ENCODE data around the gene MRPS18A.
A peak's percentile ranks its signal among the peaks of the same experiment; 100 is the strongest.
"Not testable (repeated sequence)": the region's sequence is repeated elsewhere in the genome, so short reads cannot be mapped to it uniquely, and the experiment has no call there.

Gene MRPS18A

DNA sequence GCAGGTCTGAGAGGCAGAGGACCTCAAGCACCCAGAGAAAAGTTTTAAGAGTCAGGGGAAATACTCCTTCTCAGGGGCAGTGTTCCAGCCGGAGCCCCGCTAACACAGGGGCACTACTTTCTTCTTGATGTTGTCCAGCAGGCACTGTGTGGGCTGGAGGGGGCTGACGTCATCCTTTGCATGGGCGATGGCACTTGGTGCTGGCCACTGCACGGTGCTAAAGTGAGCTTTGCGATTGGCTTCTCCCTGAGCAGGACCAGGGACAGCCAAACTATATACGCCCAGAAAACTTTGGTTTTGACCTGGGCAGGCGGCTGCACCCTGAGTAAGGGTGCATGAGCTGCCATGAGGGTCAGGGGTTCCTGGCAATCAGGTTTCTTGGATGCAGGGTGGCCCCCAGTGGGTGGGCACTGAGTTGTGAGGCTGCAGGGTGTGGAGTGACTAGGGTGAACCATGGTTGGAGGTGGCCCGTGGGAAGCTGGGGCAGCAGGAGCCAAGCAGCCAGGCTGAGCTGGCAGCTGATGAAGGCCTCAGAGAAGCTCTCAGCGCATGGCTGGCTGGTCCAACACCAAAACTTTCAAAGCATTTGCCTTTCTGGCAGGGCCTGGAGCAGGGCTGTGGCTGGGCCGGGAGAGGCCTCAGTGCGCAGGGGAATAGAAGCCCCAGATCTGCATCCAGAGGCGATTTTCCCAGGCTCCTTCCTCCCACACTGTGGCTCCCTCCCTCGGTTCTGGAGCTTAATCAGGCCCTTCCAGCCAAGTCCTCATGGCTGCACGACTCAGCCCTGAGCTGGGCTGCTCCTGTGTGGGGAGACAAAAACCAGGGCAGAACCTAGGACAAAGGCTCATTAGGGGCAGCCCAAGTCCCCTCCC, 18.3 kb downstream of the MRPS18A start:
- DNase-seq = no peak

DNA sequence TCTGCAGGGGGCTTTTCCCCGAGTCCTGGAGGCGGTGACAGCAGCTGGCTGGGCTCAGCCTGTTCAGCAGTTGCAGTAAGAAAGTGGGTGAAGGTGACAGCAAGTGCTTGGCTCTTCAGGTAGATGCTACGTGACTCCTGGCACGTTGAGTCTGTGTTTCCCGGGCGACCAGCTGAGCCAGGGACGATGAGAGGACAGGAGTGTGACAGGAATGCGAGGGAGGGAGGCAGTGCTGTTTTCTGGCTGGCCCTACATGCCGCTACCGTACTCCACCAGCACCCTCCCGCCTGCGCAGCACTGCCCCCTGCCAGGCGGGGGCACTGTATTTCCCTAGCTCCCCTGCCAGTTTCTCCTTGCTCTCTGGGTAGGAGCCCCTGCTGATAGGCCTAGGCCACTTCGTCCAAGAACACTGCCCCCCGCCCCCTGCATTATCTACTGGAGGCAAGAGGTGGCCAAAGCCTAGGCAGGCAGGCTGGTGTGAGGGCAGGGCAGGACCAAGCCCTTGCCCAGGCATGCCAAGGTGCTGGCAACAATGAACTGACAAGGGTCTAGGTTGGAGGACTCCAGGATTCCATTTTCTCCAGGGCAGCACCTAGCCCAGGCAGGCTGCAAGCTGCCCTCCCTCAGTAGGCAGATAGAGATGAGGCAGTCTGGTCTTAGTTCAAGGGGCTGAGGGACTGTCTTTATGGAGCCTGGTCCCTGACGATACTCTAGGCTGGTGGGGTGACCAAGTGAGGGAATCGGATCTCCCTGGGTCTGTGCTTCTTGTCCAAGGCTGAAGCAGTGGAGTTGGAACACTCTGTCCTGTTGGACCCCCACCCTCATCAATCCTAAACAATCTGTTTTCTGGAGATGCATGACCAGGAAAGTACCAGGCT, 19.2 kb downstream of the MRPS18A start:
- DNase-seq = peak in 1 of 2 experiments; percentile 31

DNA sequence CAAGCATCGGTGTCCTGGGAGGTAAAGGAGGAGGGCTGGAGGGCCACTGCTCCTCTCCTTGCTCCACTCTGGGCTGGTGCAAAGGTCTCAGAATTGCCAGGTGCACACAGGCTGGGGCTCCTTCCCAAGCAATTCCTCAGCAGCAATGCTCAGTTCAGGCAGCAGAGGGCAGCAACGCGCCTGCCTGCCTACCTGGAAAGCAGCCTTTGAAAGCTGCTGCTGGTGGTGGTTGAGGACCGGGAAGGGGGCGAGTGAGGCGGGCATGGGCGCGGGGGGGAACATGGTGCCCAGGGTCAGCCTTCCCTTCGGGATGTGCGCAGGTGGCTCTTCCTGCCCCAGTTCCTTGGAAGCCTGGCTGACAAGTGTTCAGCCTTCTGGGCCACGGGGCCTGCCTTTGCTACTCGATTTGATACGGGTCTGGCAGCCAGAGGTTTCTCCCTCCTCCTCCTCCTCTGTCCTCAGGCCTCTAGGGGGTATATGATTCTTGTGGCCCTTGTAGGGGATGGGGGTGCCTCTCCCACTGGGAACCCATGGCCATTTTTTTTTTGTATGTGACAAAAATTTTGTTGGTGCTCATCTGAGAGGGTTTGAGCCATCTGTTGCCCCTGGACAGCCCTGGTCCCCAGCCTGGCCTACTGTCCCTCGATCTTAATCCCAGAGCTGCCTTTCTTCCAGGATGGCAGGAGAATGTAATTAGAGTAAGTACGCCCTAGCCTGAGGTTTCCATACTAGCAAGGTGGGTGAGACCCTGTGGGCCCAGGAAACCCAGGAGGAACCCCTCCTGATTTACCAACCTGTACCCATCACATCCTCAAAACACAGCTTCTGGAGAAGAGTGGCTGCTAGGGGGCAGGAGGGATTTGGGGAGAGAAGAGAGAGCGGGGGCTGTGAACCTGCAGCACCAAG, 20.1 kb downstream of the MRPS18A start:
- peak; percentile 79 to 83 for DNase-seq

DNA sequence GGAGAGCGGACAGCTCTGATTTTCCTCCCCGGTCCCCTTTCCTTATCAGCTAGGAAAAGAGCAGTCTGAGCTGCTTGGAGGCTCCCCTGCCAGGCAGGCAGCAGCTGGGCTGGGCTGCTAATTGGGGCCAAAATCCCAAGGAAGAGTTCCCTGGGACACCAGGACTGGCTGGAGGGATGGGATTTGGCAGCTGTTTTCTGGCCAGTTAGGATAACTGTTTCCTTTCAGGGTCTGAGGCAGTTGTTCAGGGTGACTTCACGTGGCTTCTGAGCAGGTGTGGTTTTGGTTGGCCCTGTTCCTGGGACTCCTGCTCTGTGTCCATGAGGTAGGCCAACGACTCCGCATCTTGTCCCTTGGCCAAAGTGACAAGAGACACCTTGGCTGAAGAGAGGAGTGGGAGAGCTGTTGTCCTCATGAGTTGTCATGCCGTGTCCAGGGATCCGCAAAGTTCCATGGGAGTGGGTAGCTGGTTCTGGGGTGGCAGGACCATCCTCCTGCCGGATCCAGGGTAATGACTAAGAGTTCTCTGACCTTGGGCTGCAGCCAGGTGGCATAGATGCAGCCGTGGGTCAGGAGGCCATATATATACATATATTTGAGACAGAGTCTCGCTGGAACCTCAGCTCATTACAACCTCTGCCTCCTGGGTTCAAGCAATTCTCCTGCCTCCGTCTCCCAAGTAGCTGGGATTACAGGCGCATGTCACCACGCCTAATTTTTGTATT, 21.2 kb downstream of the MRPS18A start:
- no peak for DNase-seq

DNA sequence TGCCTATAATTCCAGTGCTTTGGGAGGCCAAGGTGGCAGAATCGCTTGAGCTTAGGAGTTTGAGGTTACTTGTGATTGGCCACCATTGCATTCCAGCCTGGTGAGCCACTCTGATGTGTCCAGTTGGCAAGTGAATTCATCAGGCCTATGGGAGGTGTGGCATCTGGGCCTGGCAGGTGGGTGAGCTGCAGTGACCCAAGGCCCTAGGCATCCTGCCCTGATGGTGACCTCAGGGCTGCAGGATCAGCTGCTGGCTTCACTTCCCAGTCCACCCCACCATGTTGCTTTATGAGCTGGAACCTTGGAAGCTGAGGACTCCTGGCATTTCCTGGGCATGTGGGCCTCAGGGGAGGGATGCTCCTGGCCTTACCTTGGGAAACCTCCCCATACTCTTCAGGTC, 22.2 kb downstream of the MRPS18A start:
- DNase-seq = no peak

DNA sequence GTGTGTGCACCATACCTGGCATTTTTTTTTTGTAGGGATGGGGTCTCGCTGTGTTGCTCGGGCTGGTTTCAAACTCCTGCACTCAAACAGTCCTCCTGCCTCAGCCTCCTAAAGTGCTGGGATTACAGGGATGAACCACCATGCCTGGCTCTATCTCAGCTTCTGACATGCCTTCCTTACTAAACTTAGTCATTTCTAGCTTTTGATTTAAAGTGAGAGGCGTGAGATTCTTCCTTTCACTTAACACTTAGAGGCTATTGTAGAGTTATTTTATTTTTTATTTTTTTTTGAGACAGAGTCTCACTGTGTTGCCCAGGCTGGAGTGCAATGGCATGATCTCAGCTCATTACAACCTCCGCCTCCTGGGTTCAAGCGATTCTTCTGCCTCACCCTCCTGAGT, 24.6 kb downstream of the MRPS18A start:
- DNase-seq = not testable (repeated sequence)

DNA sequence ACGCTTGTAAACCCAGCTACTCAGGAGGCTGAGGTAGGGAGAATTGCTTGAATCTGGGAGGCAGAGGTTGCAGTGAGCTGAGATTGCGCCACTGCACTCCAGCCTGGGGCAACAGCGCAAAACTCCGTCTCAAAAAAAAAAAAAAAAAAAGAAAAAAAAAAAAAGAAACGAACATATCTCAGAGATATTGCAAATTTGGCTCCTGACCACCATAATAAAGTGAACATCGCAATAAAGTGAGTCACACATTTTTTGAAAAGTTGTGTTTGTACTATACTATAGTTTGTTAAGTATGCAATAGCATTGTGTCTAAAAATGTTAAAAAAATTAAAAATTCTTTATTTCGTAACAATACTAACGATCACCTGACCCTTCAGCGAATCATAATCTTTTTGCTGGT, 29.4 kb downstream of the MRPS18A start:
- no peak for DNase-seq

DNA sequence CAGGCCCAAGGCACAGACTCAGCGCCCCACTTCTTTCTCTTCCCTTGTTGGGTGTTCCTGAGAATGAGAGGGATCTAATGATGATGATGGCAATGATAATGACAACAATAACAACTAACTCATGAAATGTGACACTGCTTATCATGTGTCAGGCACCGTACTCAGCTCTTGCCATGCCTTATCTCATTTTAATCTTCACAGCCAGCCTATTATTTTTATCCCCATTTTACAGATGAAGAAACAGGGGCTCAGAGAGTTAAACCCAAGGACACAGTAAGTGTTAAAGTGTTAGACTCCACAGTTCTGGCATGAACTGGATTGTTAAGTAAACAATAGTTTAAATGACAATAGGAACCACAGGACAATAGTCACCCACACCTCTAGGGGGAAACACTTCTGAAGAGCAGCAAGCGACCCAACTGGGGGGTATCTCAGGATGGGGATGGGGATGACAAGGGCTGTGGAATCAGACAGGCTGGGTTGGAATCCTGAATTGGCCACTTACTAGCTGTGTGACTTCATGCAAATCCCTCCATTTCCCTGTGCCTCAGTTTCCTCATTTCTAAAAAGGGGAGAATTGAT, 30.3 kb downstream of the MRPS18A start:
- no peak for DNase-seq

DNA sequence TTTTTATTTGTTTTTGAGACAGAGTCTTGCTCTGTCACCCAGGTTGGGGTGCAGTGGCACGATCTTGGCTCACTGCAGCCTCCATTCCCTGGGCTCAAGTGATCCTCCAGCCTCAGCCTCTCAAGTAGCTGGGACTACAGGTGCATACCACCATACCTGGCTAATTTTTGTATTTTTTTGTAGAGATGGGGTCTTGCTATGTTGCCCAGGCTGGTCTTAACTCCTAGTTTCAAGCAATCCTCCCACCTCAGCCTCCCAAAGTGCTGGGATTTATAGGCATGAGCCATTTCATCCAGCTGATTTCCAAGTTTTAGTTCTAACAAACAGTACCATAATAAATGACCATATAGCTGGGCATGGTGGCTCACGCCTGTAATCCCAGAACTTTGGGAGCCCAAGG, 34.8 kb downstream of the MRPS18A start:
- not testable (repeated sequence) for DNase-seq

DNA sequence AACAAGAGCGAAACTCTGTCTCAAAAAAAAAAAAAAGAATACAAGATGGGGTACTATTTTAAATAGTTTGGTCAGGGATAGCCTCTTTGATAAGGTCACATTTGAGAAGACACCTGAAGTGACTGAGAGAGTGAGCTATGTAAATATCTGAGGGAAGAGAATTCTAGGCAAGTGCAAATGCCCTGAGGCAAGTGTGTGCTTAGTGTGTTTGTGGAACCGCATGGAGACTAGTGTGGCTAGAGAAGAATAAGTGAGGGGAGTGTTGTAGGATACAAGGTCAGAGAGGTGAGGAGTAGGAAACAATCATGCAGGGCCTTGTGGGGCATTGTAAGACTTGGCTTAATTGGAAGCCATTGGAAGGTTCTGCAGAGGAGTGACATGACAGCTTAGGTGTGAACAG, 39.3 kb downstream of the MRPS18A start:
- DNase-seq = no peak

DNA sequence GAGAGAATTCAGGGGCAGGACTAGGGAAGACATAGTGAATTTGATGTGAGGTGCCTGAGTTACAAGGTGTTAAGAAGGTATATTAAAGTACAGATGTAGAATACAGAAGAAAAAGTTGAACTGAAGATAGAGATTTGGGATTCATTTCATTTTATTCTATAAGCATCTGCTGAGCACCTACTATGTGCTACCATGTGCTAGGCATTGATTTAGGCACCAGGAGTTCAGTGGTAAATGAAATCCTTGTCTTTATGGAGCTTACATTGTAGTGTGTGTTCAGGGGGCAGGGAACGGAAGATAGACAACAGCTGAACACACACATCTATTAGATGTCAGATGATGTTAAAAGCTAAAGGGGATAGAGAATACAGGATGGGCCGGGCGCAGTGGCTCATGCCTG, 40.0 kb downstream of the MRPS18A start:
- DNase-seq = no peak

DNA sequence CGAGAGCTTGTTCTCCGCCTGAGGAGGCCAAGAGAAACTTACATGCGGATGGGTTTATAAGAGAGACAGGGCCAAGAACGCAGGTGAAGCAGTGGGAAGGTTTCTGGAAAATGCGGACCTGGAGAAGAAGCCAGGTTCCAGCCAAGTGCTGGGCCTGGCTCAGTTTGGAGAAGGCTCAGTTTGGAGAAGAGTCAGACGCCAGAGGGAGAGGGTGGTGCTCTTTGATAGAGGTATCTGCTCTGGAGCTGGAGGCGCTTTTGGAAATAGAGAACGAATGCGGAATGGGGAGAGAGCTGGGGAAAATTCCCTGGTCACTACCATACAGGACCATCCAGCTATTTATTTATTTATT, 42.0 kb downstream of the MRPS18A start:
- DNase-seq = no peak

DNA sequence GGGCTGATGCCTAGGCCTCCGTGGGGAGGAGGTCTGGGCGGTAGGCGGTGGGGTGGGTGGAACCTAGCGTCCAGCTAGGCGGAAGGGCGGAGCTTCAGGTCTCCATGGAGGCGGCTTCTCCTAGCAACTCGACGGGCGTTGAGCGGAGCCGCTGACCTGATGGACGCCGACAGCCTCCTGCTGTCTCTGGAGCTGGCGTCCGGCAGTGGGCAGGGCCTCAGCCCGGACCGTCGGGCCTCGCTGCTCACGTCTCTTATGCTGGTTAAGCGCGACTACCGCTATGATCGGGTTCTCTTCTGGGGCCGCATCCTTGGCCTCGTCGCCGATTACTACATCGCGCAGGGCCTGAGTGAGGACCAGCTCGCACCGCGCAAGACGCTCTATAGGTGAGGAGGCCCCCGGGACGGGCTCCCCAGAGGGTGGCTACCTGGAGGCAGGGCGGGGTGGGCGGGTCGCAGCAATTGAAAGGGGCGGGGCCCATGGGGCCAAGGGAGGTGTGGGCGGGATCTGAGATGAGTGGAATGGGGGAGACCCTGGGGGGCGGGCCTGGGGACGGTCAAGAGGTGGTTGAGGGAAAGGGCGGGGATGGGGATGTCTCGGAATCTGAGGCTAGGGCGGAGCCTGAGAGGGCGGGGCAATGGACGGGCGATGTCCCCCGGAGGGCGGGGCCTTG, 42.5 kb downstream of the MRPS18A start, which contains the start of gene RSPH9:
RSPH9 (plus strand) TSS at position 97 of the 673 bp plus-strand sequence; CDS start at position 160, 63 bp downstream.
- DNase-seq = peak; percentile 54 to 55

DNA sequence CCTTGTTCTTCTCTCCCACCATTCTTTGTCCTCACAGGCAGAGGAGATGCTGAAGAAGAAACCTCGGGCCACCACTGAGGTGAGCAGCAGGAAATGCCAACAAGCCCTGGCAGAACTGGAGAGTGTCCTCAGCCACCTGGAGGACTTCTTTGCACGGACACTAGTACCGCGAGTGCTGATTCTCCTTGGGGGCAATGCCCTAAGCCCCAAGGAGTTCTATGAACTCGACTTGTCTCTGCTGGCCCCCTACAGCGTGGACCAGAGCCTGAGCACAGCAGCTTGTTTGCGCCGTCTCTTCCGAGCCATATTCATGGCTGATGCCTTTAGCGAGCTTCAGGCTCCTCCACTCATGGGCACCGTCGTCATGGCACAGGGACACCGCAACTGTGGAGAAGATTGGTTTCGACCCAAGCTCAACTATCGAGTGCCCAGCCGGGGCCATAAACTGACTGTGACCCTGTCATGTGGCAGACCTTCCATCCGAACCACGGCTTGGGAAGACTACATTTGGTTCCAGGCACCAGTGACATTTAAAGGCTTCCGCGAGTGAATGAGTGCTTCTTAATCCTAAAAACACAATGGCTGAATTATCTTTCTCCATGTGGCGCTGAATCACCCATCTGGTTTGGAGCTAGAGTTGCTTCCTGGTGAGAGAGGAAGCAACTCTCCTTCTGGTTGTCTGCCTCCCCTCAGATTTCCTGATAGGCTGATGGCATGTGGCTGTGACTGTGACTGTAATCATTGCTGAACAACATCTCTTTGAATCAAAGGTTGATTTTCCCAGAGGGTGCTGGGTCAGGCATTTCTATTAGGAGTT, 47.4 kb downstream of the MRPS18A start:
- no peak for DNase-seq

DNA sequence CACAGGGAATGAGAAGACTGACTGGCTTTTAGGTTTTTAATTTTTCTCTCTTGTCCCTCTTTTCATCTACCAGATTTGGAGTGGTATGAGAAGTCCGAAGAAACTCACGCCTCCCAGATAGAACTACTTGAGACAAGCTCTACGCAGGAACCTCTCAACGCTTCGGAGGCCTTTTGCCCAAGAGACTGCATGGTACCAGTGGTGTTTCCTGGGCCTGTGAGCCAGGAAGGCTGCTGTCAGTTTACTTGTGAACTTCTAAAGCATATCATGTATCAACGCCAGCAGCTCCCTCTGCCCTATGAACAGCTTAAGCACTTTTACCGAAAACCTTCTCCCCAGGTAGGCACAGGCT, 51.3 kb downstream of the MRPS18A start:
- DNase-seq = no peak

DNA sequence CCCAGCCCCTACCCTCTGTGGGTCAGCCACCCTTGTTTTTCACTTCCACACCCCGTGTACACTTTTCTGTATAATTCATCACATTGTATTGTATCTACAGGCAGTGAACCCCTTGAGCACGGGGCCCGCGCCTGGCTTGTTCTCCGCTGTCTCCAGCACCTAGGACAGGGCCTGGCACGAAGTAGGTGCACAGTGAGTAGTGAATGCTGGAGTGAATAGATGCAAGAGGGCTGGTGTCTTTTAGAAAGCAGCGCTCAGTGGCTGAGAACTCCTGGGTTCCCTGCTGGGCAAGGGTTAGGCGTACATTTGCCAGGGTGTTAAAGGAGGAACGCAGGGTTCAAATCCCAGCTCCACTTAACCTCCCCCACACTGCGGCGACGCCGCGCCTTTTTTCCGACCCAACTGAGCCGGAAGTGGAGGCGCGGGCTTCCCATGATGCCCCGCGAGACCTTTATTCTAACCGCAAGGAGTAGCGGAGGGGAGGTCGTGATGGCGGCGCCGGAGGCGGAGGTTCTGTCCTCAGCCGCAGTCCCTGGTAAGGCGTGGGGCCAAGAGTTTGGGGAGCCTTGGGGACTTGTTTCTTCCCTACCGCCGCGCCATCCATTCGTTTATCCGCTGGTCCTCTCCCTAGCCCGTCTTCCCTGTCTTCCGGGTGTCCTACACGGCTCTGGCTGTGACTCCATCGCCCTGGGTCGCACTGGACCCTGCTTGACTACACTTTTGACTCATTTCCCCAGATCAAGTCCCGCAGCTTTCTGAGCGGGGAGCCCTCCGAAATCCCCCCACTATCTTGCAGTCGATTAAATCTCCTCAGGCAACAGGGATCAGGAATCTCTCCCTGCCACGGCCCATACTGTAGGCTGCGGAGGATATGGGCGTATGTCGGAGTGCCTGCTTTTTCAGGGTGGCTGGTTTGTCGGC, 51.9 kb downstream of the MRPS18A start, which contains the start of gene MAD2L1BP:
MAD2L1BP (plus strand) TSS at position 454 of the 921 bp plus-strand sequence; CDS start at position 490, 36 bp downstream.
- DNase-seq = peak; percentile 79 to 83

DNA sequence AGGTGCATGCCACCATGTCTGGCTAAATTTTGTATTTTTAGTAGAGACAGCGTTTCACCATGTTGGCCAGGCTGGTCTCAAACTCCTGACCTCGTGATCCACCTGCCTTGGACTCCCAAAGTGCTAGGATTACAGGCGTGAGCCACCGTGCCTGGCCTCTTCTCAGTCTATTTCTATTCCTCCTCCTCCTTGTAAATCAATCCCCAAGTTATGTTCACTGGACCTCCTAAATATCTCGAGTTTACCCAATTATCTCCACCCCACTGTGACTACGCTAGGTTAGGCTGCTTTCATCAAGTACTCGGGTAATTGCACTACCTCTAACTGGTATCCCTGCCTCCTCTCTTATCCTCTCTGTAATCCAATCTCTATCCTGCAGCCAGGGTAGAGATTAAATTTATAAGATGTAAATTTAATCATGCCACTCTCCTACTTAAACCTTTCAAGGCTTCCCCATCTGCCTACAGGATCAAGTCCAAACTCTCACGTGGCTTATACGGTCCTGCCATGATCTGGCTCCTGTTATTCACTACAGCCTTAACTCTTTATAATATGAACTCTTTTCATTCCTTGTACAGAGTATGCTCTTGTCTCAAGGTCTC, 52.8 kb downstream of the MRPS18A start:
- DNase-seq = no peak

DNA sequence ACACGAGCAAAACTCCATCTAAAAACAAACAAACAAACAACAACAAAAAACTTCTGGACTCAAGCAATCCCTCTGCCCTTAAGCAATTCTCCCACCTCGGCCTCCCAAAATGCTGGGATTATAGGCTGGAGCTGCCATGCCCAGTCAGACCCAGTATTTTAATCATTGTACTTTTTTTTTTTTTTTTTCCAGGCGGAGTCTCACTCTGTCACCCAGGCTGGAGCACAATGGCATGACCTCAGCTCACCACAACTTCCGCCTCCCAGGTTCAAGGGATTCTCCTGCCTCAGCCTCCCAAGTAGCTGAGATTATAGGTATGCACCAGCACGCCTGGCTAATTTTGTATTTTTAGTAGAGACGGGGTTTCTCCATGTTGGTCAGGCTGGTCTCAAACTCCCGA, 54.6 kb downstream of the MRPS18A start:
- not testable (repeated sequence) for DNase-seq

All from activated CD4-positive, alpha-beta T cell treated with anti-CD3 and anti-CD28 coated beads, Interleukin-2, amount 50 U/mL, for 4 hours (primary cell).